GM18867 (cell line): Measurements from ENCODE around the gene ST3GAL6.

Experiments used
- ATAC-seq: cut with Tn5 transposase; IDR thresholded peaks from one replicate; pipeline ENCODE4 v1.9.1; 2021; ENCODE audit warnings: mild to moderate bottlenecking, moderate library complexity; ENCODE audit not compliant: unreplicated experiment

The ST3GAL6 gene

DNA sequence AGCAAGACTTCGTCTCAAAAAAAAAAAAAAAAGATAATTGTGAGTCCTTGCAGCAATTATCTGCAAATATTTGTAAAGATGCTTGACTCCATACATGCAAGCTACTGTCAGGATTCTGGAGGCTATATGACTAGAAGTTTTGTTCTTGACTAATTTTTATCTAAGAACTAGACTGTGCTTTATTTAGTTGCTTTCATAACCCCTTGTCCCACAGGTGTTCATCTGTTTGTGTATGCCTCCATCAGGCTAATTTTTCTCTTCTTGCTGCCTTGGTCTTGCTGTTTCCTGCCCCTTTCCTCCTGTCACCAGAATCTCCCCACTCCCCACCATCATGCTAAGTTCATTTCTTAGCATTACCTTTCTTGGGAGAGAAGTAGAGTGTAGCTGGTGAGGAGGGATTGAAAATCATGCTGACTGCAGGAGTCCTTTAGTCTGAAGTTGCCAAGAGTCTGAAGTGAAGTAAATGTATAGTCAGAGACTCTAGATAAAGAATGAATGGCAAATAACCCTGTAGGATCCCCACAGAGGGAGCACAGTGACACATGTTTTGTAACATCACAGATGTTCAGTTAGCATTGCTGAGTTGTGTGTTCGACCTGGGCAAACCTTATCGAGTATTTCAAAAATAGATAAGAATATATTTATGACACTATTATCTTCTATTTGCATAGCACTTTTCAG is 12.5 kb downstream of the ST3GAL6 start:
- ATAC-seq, result no peak

DNA sequence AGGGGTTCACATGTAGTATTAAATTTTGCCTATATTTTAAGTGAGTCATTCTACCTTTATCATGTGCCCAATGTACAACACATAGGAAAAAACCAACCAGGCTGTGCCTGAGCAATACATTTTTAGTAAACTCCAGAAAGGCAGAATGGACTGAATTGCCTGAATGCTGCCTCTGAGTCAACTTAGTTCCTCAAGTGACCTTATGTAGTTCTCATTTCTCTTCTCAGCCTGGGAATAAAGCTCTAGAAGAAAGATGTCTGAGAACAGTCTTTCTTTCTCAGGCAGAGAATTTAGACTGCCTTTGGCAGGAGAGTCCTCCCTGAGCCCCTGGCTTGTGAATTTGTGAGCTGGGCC is 13.0 kb downstream of the ST3GAL6 start:
- no peak for ATAC-seq

DNA sequence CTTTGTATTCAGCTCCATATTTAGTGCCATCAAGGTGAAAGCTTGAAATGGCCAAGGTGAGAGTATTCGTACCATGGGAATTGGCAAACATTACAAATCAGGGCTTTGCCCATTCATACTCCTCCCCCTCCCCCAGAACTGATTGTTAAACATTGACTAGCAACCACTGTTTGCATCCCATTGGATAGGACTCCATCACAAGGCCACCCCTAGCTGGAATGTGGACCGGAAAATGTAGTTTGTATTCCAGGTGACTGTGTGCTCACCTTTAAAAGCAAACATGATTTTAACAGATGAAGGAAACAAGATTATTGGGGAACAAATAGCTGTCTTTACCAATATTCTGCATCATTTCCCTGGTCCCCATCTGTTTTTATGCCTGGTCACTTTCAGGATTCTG is 14.1 kb downstream of the ST3GAL6 start:
- no peak for ATAC-seq

DNA sequence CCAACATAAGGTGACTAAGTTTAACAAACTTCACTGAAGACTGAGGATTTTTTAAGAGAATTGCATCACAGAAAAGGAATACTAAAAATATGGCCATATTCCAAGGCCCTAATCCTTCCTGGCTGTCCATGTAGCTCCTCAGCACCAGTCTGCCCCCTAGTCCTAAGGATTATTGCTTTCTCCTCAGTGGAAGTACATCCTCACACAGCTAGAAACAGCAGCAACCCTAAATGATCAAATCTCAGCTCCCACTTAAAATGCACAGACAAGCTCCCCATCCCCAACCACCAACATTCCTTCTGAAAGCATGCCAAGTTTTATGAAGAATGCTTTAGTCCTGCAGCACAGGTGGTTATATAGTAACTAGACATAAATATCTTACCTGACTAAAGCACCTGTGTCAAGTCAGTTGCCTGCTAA is 14.7 kb downstream of the ST3GAL6 start:
- no peak for ATAC-seq

DNA sequence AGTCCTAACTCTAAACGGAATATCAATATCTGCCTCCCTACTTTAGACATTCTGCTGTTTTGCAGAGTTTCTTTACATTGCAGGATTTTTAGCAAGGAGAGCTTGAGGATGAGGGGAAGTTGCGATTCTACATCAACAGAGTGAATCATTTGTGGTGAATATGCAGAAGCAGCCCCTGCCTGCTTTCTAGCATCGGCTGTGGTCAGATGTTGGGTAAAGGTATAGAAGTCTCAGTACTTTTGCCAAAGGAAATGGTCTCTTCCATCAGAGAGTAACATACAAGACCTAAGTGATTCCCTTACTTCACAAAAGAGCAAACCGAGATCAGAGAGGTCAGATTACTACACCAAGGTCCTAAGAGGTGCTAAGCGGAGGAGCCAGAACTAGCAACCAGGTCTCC is 15.2 kb downstream of the ST3GAL6 start:
- no peak for ATAC-seq

DNA sequence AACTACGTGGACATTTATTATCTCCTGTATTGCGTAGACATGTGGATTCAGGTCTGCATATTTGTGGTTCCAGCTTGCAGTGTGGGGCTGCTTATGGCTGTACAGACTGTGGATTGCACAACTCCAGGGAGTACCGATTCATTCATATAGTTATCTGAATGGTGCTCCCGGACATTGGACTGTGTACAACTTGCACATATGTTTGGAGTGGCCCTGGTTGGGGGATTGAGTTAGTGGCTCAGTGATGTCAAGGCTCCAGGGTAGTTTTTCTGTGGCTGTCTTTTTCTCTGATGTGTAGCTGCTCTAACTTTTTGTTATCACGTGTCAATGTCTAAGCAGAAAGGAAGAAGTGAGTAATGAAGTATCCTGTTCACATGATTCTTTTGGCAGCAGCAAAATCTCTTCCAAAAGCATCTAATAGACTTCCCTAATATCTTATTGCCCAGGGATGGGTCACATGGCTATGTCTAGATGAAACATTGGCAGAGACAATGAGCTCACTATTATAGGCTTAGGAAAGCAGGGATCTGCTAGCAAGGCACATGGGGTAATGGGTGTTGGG is 15.8 kb downstream of the ST3GAL6 start:
- ATAC-seq, result no peak

DNA sequence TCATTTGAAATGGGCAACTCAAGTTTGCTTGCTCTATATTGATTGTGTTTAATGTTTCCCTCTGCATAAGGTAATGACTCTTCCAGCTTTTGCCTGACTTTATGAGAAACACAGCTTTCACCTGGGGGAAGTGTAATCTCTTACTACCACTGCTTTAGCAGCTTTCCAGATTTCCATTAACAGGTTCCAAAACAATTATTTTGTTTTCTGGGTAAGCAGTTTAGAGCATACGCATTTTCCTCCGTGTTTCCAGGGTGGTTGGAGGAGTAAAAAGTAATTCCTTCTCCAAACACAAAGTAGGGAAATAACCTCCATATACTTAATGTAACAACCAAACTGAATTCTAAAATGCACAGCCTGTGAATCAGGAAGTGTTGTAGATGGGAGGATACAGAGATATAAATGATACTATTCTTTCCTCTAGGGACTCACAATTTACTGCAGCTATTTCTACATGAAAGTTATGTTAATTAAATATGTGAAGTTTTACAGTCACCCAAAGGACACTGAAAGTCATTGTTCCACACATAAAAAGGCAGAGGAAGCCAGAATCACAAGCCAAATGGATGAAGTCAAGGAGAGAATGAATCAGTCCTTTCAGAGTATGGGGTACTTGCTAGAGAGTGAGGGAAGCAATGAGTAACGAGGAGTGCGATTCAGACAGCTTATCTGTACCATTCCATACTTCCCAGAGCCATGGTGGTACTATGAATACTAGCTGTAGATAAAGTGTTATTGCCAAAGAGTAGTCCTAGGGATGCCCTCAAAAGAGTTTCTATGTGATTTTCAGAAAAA is 16.6 kb downstream of the ST3GAL6 start:
- ATAC-seq, result no peak

DNA sequence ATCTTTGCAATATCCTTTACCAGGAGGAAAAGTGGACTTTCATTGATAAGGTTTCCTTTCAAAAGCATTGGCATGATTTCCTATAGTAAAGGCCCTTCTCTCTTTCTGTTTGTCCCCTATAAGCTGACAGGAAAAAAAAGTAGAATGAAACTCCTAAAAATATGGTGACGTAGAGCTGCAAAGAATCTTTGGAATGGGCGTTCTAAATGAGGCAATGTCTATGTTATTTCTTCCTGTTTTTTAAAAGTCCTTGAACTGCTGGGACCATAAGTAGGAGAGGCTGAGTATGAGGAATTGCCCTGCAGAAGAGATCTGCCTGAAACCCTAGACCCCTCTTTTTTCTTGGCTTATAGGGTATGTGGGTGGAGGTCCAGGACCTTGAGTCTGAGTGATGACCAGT is 17.2 kb downstream of the ST3GAL6 start:
- ATAC-seq, result no peak

DNA sequence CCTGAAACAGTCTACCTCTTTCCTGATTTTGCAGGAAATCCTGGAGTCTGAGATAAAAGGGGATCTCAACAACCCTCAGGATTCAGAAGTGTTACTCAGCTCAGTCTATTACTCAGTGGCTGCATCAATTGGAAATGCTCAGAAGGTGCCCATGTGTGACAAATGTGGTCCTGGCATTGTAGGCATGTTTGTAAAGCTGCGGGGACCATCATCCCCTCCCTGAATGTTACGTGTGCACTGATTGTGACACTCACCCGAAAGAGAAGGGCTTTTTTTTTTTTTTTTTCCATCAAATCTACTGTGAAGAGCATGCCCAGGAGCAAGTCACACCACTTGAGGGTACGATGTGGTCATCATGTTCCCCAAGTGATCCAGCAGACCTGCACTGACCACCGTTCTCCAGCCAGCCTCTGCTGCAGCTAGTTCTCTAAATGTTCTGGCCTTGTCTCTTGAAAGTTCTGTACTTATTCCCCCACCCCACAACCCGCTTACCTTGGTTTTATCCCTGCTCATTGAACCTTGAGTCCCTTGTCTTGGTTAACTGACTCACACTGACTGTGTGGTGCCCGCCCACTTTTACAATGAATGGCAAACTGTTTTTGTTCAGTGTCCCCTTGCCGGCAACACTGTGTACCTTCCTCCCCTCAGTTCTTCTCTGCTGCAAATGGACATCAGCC is 19.8 kb downstream of the ST3GAL6 start:
- ATAC-seq, result no peak

DNA sequence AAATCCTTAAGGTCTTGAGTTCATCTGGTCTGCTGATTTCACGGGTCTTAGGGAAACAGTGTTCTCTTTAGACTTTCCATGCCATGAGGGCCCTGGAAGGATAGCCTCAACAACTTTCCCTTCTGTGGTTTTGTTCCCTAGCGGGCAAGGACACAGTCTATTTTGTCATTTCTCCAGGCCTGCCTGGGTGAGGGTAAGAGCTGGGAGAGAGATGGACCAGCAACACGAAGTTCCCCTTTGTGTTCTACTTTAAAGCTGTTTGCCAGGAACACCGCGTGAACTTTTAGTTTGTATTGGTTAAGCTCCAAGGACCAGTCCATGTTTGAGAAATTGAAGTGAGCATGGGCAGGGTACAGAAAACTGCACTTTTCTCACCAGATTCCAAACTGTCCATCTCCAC is 20.9 kb downstream of the ST3GAL6 start:
- ATAC-seq, result no peak

DNA sequence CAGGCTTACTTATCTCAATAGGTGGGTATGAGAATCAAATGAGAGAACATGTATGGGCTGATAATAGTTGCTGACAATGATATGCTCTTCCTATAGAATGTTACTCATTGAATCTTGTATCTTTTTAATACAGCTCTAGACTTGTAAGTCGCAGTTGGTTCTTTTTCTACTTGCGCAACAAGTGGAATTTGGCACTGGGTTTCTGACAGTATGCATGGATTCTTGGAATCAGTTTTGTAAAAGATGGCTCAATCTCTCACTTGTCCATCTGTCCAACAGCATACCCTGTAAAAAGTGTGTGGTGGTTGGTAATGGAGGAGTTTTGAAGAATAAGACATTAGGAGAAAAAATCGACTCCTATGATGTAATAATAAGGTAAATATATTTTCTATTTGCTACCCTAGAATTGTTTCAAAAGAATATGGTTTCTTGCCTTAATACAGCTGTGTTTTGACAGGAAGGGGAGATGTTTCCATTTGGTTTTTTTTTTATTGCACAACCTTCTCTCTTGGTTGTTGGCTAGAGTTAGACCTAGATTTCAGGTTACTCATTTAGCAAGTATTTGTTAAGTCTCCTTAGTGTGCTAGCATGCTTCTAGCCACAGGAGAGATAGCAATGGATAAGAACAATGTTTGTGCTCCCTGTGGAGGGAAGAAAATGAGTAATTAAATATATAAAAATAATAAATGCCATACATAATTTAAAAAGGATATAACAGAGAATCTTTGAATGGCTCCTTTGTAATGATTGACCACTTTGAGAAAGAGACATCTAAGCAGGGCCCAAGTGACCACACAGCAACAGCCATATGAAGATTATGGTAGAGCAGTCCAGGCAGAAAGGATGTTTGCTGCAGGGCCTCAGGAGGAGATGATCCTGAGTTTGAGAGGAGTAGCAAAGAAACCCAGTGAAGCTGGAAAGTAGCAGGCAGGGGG is 21.8 kb downstream of the ST3GAL6 start:
- ATAC-seq, result no peak

DNA sequence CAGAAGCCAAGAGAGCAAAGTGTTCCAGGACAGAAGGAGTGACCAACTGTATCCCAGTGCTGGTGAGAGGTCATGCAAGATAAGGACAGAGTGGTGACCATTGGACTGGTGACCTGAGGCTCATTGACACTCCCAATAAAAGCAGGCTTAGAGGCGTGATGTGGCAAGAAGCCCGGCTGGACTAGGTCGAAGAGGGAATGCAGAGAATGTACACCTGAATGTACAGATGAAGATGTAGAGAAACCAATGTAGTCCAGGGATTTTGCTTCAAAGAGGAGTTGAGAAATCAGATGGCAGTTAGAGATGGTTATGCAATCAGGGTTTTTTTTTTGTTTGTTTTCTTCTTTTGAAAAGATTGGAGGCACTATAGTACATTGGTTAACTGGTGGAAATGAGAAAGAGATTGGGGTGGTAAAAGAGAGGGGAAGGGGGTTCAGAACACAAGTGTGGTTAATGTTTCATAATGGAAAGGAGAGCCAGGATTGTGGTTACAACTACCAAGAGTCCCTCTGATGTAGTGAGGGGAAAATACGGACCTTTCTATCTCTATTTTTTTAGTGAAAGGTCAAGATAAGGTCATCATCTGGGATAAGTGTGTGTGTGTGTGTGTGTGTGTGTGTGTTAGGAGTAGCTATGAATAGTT is 23.3 kb downstream of the ST3GAL6 start:
- ATAC-seq, result no peak

DNA sequence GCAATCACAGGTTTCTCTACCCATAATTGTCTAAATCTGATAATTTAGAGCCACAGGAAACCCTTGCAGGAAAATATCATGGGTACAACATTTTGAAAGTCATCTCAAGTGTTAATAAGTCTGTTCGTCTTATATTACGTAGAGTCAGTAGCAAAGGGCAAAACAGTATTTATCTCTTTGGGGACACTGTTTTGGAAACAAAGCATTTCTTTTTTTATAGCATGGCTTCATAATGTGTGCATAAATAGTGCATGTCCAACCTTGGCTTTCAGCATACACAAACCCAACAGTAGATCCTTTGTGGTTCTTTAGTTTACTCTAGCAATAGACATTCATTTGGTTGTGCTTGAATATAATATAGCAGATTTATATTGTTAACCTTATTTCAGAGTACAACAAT is 24.0 kb downstream of the ST3GAL6 start:
- ATAC-seq, result no peak

DNA sequence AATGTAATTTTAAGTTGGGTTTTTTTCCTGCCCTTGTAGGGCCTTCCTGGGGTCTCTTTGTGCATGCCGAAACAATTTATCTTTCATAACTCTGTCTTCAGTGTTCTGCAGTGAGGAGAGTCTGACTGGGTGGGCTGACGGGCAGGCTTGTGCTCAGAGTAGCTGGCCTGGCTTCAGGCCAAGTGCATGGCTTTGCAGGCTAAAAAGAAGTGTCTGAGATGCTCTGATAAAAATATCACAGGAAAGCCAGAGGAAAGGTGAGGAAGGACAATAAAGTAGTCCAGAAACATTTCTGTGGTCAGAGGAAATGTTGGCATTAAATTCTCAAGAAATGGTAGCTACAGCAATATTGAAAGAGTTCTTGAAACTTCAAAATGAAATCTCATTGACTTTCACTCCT is 25.5 kb downstream of the ST3GAL6 start:
- no peak for ATAC-seq

DNA sequence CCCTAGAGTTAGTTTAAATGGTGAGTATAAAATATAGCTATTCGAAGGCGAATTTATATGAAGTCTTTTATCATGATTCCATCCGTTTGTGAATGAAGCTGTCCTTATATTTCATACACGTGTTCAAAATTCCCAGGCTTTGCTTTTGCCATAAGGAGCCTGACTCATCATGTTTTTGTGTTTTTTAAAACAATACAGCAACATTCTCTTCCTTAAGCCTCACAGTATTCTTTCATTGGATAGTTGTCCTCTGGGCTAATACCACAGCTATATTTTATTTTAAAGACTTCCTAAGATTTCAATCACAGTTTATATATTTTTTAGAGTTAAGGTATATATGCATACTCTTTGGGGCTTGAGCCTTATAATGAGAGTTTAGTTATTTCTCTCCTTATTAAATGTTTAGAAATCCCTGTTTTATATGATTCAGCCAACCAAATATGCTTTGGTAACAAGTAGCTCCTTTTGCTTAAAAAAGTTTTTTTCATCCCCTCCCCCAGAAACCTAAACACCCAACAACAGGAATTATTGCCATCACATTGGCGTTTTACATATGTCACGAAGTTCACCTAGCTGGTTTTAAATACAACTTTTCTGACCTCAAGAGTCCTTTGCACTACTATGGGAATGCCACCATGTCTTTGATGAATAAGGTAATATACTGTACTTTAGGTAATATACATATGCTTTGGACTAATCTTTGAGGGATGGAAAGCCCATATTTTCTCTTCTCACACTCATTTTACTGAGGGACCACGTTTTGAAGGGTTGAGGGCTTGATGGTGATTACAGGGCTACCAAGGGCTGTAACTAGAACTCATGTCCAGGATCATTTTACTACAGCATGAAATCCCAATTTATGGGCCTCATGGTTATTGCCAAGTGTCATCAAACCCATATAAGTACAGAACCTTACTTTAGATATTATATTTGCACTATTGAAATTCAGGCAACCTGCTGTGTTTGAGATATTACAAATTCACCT is 28.5 kb downstream of the ST3GAL6 start:
- no peak for ATAC-seq

DNA sequence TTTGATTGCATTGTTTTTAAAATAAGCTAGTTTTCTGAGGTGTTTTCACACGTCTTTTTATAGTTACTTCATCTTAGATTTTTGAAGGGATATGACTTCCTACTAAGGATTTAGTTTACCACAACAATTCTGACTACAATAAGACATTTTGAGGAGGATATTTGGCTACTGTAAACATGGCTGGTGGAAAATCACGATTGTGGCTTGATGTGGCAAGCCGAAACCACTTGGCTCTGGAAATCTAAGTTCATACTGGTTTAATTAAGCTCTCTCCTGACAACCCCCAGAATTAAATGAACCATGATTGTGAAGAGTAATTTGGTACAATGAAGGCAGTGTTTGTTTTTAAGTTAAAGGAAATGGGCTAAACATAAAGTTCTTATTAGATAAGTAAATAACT is 30.8 kb downstream of the ST3GAL6 start:
- no peak for ATAC-seq

DNA sequence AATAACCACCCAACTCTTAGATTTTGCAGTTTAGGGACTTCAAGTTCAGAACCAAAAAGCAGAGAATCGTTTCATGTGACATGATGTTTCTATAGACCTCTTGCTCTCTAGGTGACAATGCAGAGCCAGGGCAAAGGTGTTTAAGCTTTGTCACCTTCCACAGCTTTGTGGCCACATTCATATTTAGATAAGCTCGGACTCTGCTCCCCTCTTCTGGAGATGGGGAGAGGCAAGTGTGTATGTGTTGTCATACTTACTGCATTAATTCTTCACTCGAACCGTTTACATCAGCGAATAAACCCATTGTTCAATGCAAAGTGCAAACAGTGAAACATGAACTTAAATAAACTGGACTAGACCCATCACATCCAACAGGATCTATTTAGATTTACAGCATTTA is 33.2 kb downstream of the ST3GAL6 start:
- no peak for ATAC-seq

DNA sequence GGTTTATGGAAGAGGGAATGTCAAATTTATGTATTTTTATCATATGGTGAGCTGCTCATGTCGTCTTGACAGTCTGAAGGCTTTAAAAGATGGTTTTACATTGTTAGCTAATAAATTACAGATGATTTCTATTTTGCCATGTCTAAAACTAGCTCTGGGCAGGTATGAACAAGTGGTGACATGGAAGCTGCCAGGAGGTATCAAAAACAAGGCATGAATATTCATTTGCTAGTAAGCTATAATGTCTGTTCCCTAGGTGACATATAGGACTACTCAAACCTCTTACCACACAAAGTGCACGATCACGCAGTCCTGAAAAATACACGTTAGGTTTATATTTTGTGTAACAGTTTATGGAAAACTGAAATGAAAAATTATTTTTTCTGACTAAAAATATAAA is 34.8 kb downstream of the ST3GAL6 start:
- no peak for ATAC-seq

DNA sequence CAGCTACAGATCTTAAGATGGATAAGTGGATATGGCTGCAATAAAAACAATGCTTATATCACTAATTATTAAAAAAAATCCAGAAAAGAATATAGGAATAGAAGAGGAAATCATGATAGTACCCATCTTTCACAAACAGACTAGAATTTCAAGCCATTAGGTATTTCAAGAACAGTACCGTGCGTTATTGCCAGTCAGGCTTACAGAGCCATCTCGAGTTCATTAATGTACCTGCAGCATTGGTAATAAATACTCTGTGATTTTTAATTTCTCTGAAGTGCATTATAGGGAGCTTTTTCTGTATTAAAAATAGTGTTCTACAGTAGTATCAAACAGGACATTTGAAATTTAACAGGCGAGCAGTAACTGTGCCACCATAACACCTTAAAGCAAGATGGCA is 35.7 kb downstream of the ST3GAL6 start:
- ATAC-seq, result no peak
